Right atrium auricular region (tissue), 2 donors: ENCODE results near the gene SLIT1. TPM values are rescaled to one million over a fixed set of nuclear protein-coding genes. Genes with fewer than 3 reads are reported as not detected.

ENCODE experiments used
- DNase-seq: peaks from one replicate; pipeline ENCODE4 v3.0.0-alpha.2; 2019; ENCODE audit warnings: low spot score
- H3K27ac ChIP-seq, 2 donors: fragments of 200-600 bp; sonication (generic); 1 replicate in 1 of 2; 2 replicates in 1 of 2; pipeline ENCODE4 v1.5.1; 2016 to 2019
- H3K27me3 ChIP-seq, 2 donors: fragments of 200-600 bp; sonication (generic); one replicate each; pipeline versions ENCODE4 v1.5.1 to v1.6.0; 2017 to 2019
- H3K36me3 ChIP-seq: fragments of 200-600 bp; sonication (generic); one replicate; pipeline ENCODE4 v1.5.1; 2016
- H3K4me1 ChIP-seq, 2 donors: fragments of 200-600 bp; sonication (generic); one replicate each; pipeline versions ENCODE4 v1.5.1 to v1.6.0; 2017 to 2019
- H3K4me3 ChIP-seq, 2 donors: fragments of 200-600 bp; sonication (generic); 1 replicate in 1 of 2; 2 replicates in 1 of 2; pipeline ENCODE4 v1.5.1; 2017 to 2019; ENCODE audit warnings: mild to moderate bottlenecking in 1 of 2, moderate library complexity in 1 of 2
- H3K9me3 ChIP-seq, 2 donors: fragments of 200-600 bp; sonication (generic); one replicate each; pipeline ENCODE4 v1.5.1; 2019
- total RNA-seq, 2 donors: library from RNA; depleted of rRNA; stranded (reverse); fragments of >200 nt; gene quantifications; one replicate each; pipeline ENCODE4 v1.1.0, GENCODE V29; 2016
- TF ChIP-seq, protein P1 (sequence below), 2 donors: fragments of 200-600 bp; sonication (generic); IDR thresholded peaks; one replicate each; pipeline ENCODE4 v1.5.1; 2019; ENCODE audit warnings: antibody characterized with exemption in 2 of 2

Gene SLIT1
- total RNA-seq, 2 donors from 2014 or later, result not detected

DNA sequence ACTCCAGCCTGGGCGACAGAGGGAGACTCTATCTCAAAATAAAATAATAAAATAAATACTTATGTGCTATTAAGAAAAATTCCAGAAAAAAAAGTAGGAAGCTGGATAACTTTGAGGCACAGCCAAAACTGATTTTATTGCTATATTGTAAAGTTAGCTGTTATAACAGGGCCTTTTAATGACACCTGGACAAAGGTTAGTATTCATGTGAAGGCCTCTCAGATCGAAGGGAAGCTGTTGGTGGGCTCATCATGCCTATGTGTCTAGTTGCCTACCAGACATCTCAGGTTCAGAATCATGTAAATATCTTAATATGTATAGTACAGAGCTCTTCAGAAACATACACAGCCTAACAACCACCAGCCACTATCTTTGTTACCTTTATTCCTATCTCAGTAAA, 210.6 kb downstream of the SLIT1 start:
- TF ChIP-seq, protein P1, sequence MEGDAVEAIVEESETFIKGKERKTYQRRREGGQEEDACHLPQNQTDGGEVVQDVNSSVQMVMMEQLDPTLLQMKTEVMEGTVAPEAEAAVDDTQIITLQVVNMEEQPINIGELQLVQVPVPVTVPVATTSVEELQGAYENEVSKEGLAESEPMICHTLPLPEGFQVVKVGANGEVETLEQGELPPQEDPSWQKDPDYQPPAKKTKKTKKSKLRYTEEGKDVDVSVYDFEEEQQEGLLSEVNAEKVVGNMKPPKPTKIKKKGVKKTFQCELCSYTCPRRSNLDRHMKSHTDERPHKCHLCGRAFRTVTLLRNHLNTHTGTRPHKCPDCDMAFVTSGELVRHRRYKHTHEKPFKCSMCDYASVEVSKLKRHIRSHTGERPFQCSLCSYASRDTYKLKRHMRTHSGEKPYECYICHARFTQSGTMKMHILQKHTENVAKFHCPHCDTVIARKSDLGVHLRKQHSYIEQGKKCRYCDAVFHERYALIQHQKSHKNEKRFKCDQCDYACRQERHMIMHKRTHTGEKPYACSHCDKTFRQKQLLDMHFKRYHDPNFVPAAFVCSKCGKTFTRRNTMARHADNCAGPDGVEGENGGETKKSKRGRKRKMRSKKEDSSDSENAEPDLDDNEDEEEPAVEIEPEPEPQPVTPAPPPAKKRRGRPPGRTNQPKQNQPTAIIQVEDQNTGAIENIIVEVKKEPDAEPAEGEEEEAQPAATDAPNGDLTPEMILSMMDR (IDR thresholded peaks at IDR 0.05), result no peak

DNA sequence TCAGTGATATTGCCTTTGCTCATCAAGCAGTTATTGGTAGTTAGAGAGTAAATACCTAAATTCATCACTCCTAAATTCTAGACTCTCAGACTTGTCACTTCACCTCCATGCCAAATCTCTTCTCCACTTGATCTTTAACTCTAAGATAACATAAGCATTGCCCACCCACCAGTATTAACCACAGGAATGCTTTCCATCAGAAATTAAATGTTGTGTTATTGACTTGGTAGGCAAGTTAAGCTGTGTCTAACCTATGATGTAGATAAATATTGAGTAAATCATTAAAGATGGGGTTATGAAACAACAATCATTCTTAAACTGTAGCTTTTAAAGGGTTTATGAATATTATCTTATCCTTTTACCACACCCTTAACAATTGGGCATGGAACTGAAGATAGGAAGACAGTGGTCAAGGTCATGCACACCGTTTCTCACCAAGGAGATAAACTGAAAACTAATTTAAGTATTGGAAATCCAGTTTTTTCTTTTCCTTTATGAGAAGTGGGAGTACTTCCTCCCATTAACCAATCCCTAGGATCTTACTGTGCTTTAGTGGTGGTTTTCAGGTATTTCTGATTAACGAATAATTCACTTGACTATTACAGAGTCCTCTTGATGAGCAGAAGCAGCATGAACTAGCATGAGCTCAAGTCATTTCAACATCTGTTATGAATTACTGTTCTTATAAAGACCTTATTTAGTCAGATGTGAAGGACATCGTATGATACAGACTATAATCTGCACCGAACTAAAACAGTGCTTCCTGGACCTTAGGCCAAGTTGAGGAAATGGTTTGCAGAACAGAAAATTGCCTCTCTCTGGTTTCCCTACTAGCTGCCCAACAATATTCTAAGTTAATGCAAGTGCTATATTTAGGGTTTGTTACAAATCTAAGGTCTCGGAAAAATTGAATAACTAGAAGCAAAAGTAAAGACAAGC, 211.7 kb downstream of the SLIT1 start:
- Histone ChIP-seq H3K27ac (no peak overlapping the region), H3K4me3 (no peak overlapping the region), H3K4me1 (no peaks in the 10 kb centered on the region), H3K27me3 (no peaks in the 10 kb centered on the region), H3K9me3 (no peaks in the 10 kb centered on the region), H3K36me3 (no peaks in the 10 kb centered on the region)
- no peak for DNase-seq
- TF ChIP-seq, protein P1 (IDR thresholded peaks at IDR 0.05), result no peak

More for the DNA sequence above, 210.6 kb downstream of the SLIT1 start:
- Histone ChIP-seq H3K27me3 (no peaks in the 10 kb centered on the region), H3K36me3 (no peaks in the 10 kb centered on the region), H3K4me3 (no peak overlapping the region), H3K27ac (no peak overlapping the region), H3K4me1 (no peaks in the 10 kb centered on the region), H3K9me3 (no peaks in the 10 kb centered on the region)
- no peak for DNase-seq

DNA sequence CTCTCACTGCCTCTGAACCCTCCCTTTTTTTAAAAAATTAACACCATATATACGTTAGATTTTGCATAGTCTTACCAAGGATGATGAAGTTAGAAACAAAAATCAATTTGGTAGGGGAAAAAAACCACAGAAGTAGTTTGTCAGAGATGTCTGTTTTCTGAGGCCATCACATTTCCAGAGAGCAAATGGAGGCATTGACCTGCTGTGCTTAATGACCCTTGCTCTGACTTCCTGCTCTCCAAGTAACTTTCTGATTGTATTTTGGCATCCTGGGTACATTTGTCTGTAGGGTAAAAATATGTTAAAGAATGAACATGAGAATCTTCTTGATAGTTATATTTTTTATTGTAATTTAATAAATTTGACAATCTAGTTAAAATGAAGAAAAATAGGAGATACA, 213.5 kb downstream of the SLIT1 start:
- TF ChIP-seq, protein P1 (IDR thresholded peaks at IDR 0.05), result no peak
- H3K4me3 ChIP-seq, result no peak overlapping the region
- no peaks in the 10 kb centered on the region for H3K27me3 ChIP-seq
- no peaks in the 10 kb centered on the region for H3K4me1 ChIP-seq
- no peak for DNase-seq
- H3K36me3 ChIP-seq, result no peaks in the 10 kb centered on the region
- no peaks in the 10 kb centered on the region for H3K9me3 ChIP-seq
- H3K27ac ChIP-seq, result no peak overlapping the region

DNA sequence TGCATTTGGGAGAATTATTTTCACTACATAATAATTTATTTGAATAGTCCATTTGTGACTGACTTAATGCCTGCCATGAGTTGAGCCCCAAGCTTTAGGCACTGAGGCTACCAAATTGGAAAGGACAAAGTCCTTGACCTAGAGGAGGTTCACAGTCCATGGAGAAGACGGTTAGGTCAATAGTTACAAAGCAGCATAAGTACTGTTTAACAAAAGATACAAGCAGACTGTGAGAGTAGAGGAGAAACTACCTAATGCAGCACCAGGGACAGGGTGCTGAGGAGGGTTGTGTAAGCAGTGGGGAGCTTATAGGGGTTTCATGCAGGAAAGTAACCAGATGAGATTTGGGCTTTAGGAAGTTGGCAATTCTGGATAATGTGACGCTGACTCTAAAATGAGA, 214.4 kb downstream of the SLIT1 start:
- Histone ChIP-seq H3K4me3 (no peak overlapping the region), H3K27ac (no peak overlapping the region), H3K9me3 (no peaks in the 10 kb centered on the region), H3K4me1 (no peaks in the 10 kb centered on the region), H3K27me3 (no peaks in the 10 kb centered on the region), H3K36me3 (no peaks in the 10 kb centered on the region)
- no peak for DNase-seq
- TF ChIP-seq, protein P1 (IDR thresholded peaks at IDR 0.05), result no peak

DNA sequence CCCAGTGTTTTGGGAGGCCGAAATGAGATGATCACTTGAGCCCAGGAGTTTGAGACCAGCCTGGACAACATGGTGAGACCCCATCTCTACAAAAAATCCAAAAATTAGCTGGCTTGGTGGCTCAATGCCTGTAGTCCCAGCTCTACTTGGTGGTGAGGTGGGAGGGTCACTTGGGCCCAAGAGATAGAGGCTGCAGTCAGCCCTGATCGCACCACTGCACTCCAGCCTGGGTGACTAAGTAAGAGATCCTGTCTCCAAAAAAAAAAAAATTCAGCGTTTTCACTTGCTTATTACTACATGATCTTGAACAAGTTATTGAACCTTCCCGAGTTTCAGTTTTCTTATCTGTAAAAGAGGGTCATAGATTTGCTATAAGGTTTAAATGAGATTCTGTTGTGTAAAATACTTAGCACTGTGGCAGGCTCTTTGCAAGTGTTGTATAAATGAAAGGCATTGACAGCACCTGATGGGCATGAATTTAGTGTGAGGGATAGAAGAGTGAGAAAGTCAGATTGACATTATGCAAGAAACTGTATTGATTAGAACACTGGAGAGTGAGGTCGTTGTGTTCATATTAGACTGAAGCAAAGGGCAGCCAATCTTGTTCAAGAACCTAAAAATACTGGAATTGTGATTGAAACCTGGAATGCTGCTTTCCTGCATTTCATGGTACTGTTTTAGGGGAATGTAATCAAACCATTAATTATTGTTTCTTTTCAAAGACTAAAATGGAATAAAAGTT, 216.9 kb downstream of the SLIT1 start:
- H3K27ac ChIP-seq, result no peak overlapping the region
- H3K4me1 ChIP-seq, result no peaks in the 10 kb centered on the region
- H3K9me3 ChIP-seq, result no peaks in the 10 kb centered on the region
- TF ChIP-seq, protein P1 (IDR thresholded peaks at IDR 0.05), result no peak
- H3K36me3 ChIP-seq, result no peaks in the 10 kb centered on the region
- H3K27me3 ChIP-seq, result no peaks in the 10 kb centered on the region
- no peak for DNase-seq
- no peak overlapping the region for H3K4me3 ChIP-seq
